NOMO-1 treated with DMSO at 0.1 percent for 48 hours (cell line): ENCODE results near the gene RPP40.
"Not testable (repeated sequence)": the region's sequence is repeated elsewhere in the genome, so short reads cannot be mapped to it uniquely, and the experiment has no call there.

Experiments used
- DNase-seq: peaks from one replicate; lab custom pipeline; 2025; ENCODE audit not compliant: unreplicated experiment; lab: John Stamatoyannopoulos, UW

The RPP40 gene

GRCh38 chr6:5003604-5004372, at the start of gene RPP40:
Gene RPP40, minus strand, starts transcription at chr6:5004037. Its CDS starts 35 bp downstream, at chr6:5004002.
- peak; percentile 94 for DNase-seq

GRCh38 chr6:5053038-5053437, 49.2 kb upstream of the RPP40 start:
- DNase-seq, result peak; percentile 46

- DNase-seq, result no peak
Observed at GRCh38 chr6:5051394-5051793, 47.6 kb upstream of the RPP40 start.

- peak; percentile 88 for DNase-seq
Observed at GRCh38 chr6:5050009-5050408, 46.2 kb upstream of the RPP40 start.

- DNase-seq, result no peak
Observed at GRCh38 chr6:5046430-5046829, 42.6 kb upstream of the RPP40 start.

- no peak for DNase-seq
Observed at GRCh38 chr6:5045416-5045815, 41.6 kb upstream of the RPP40 start.

GRCh38 chr6:5044866-5045265, 41.0 kb upstream of the RPP40 start:
- no peak for DNase-seq

GRCh38 chr6:5042436-5042835, 38.6 kb upstream of the RPP40 start:
- no peak for DNase-seq

- DNase-seq, result no peak
Observed at GRCh38 chr6:5041955-5042354, 38.1 kb upstream of the RPP40 start.

- DNase-seq, result peak; percentile 76
Observed at GRCh38 chr6:5036269-5036668, 32.4 kb upstream of the RPP40 start.

GRCh38 chr6:5034736-5035135, 30.9 kb upstream of the RPP40 start:
- no peak for DNase-seq

- DNase-seq, result no peak
Observed at GRCh38 chr6:5034328-5034727, 30.5 kb upstream of the RPP40 start.

- not testable (repeated sequence) for DNase-seq
Observed at GRCh38 chr6:5033214-5033904, 29.5 kb upstream of the RPP40 start.

- not testable (repeated sequence) for DNase-seq
Observed at GRCh38 chr6:5032706-5033105, 28.9 kb upstream of the RPP40 start.

- no peak for DNase-seq
Observed at GRCh38 chr6:5031150-5031549, 27.3 kb upstream of the RPP40 start.

- peak; percentile 87 for DNase-seq
Observed at GRCh38 chr6:5030596-5031136, 26.8 kb upstream of the RPP40 start.

GRCh38 chr6:5029609-5030008, 25.8 kb upstream of the RPP40 start:
- DNase-seq, result no peak

GRCh38 chr6:5028921-5029320, 25.1 kb upstream of the RPP40 start:
- no peak for DNase-seq

GRCh38 chr6:5028301-5028700, 24.5 kb upstream of the RPP40 start:
- no peak for DNase-seq

- DNase-seq, result peak; percentile 41
Observed at GRCh38 chr6:5025911-5026819, 22.3 kb upstream of the RPP40 start.

- DNase-seq, result no peak
Observed at GRCh38 chr6:5023923-5024322, 20.1 kb upstream of the RPP40 start.
